GM12878 (cell line): ENCODE measurements around the gene COBLL1. TPM values are rescaled to one million over a fixed set of nuclear protein-coding genes. Genes with fewer than 3 reads are reported as not detected.

Experiments
- ATAC-seq: fragments of 200-7000 bp; cut with Tn5 transposase; 3 replicates; pipeline ENCODE4 v1.9.1; 2020; ENCODE audit warnings: mild to moderate bottlenecking, moderate library complexity
- BruUV-seq: library from RNA; stranded (reverse); fragments of 400-500 nt; replicated peaks from 2 replicates; lab custom pipeline; 2021; lab: Mats Ljungman, UMichigan
- CTCF ChIA-PET: fragments of 300-600 bp; sonication (Branson Sonifier 250); formaldehyde crosslinking; extraction: SDS; loops from one replicate; lab custom pipeline; 2021; ENCODE audit warnings: inconsistent platforms; lab: Yijun Ruan, JAX
- POLR2A ChIA-PET: fragments of 350-600 bp; formaldehyde crosslinking; extraction: SDS; loops from one replicate; lab custom pipeline; 2021; ENCODE audit warnings: inconsistent platforms; lab: Charles Lee
- RAD21 ChIA-PET: fragments of 300-600 bp; sonication (Branson Sonifier 250); formaldehyde crosslinking; loops from one replicate; lab custom pipeline; 2023; ENCODE audit warnings: antibody characterized with exemption; ENCODE audit not compliant: unreplicated experiment; lab: Charles Lee
- SMC1A ChIA-PET: fragments of 300-600 bp; sonication (Branson Sonifier 250); formaldehyde crosslinking; loops from one replicate; lab custom pipeline; 2023; ENCODE audit not compliant: unreplicated experiment, uncharacterized antibody; lab: Charles Lee
- DNase-seq: peaks from one replicate; pipeline ENCODE4 v3.0.0-alpha.2; 2011; ENCODE audit warnings: low read depth, low spot score
- FAIRE-seq: peaks from 3 replicates; lab custom pipeline; 2011; peaks lifted over from hg19 to GRCh38; lab: Jason Lieb, UNC
- H2AFZ ChIP-seq: 2 replicates; pipeline ENCODE4 v1.6.0; 2011; ENCODE audit warnings: low read depth, low read length, control low read depth; ENCODE audit not compliant: control insufficient read depth
- H3K27ac ChIP-seq: 2 replicates; pipeline ENCODE4 v1.5.1; 2011; ENCODE audit warnings: control low read depth; ENCODE audit not compliant: control insufficient read depth, insufficient read depth
- H3K27me3 ChIP-seq, 2 experiments: replicated peaks in 1 of 2; 2 replicates each; pipeline versions ENCODE4 v1.6.0 to v1.6.1; 2011; ENCODE audit warnings: low read length in 1 of 2; ENCODE audit not compliant: control insufficient read depth in 2 of 2, insufficient read depth in 2 of 2
- H3K36me3 ChIP-seq, 2 experiments: 2 replicates each; pipeline ENCODE4 v1.5.1; 2011; ENCODE audit warnings: low read length in 1 of 2; ENCODE audit not compliant: control insufficient read depth in 2 of 2, insufficient read depth in 2 of 2
- H3K4me1 ChIP-seq: 2 replicates; pipeline ENCODE4 v1.6.1; 2011; ENCODE audit warnings: mild to moderate bottlenecking, low read length, moderate library complexity, mixed read lengths; ENCODE audit not compliant: control insufficient read depth, insufficient read depth
- H3K4me2 ChIP-seq: 2 replicates; pipeline ENCODE4 v1.6.0; 2011; ENCODE audit warnings: control low read depth; ENCODE audit not compliant: control insufficient read depth, insufficient read depth
- H3K4me3 ChIP-seq: fragments of 200-600 bp; sonication (generic); 2 replicates; pipeline ENCODE4 v1.5.1; 2016
- H3K79me2 ChIP-seq: 2 replicates; pipeline ENCODE4 v1.6.0; 2011; ENCODE audit warnings: low read length; ENCODE audit not compliant: control insufficient read depth, insufficient read depth
- H3K9ac ChIP-seq: 2 replicates; pipeline ENCODE4 v1.8.0; 2011; ENCODE audit warnings: low read length, control low read depth, mixed read lengths; ENCODE audit not compliant: control insufficient read depth, insufficient read depth
- H3K9me3 ChIP-seq: replicated peaks from 3 replicates; pipeline ENCODE4 v1.5.1; 2011; ENCODE audit warnings: mild to moderate bottlenecking, low read length; ENCODE audit not compliant: control insufficient read depth, insufficient read depth
- H4K20me1 ChIP-seq: 2 replicates; pipeline ENCODE4 v1.6.0; 2011; ENCODE audit not compliant: control insufficient read depth, insufficient read depth
- BACH1 ChIP-seq: fragments of 450-650 bp; IDR thresholded peaks from 2 replicates; pipeline ENCODE4 v1.6.1; 2017; ENCODE audit warnings: mild to moderate bottlenecking, borderline replicate concordance
- BCL3 ChIP-seq: IDR thresholded peaks from 2 replicates; pipeline ENCODE4 v1.6.1; 2011; ENCODE audit warnings: borderline replicate concordance, low read depth, mild to moderate bottlenecking, moderate library complexity, low read length; ENCODE audit not compliant: insufficient read depth, poor library complexity, severe bottlenecking
- BCLAF1 ChIP-seq: fragments of 450-650 bp; IDR thresholded peaks from 2 replicates; pipeline ENCODE4 v1.6.1; 2017; ENCODE audit warnings: antibody characterized with exemption, mild to moderate bottlenecking, moderate library complexity
- BRCA1 ChIP-seq: IDR thresholded peaks from 2 replicates; pipeline ENCODE4 v1.6.1; 2011; ENCODE audit warnings: low read depth, low read length, improper control_type of control experiment
- CHD1 ChIP-seq: IDR thresholded peaks from 2 replicates; pipeline ENCODE4 v1.6.1; 2012; ENCODE audit warnings: low read depth, low read length, improper control_type of control experiment
- E2F8 ChIP-seq: fragments of 450-650 bp; IDR thresholded peaks from 2 replicates; pipeline ENCODE4 v1.6.1; 2018; ENCODE audit warnings: mild to moderate bottlenecking, low read depth, moderate library complexity; ENCODE audit not compliant: partially characterized antibody
- EZH2 ChIP-seq: IDR thresholded peaks from 2 replicates; pipeline ENCODE4 v1.6.1; 2012; ENCODE audit warnings: low read depth, mild to moderate bottlenecking, control low read depth, inconsistent platforms, low read length, borderline replicate concordance; ENCODE audit not compliant: control insufficient read depth
- HCFC1 ChIP-seq: fragments of 150-350 bp; IDR thresholded peaks from 2 replicates; pipeline ENCODE4 v1.6.1; 2014; ENCODE audit warnings: low read length
- LARP7 ChIP-seq: fragments of 450-650 bp; IDR thresholded peaks from 2 replicates; pipeline ENCODE4 v1.6.1; 2017; ENCODE audit warnings: mild to moderate bottlenecking
- MTA2 ChIP-seq: fragments of 450-650 bp; IDR thresholded peaks from 2 replicates; pipeline ENCODE4 v1.6.1; 2016; ENCODE audit warnings: low read depth, mild to moderate bottlenecking, moderate library complexity
- POU2F2 ChIP-seq: IDR thresholded peaks from 3 replicates; pipeline ENCODE4 v1.6.1; 2011; ENCODE audit warnings: low read depth, mild to moderate bottlenecking, low read length, borderline replicate concordance
- STAT3 ChIP-seq: IDR thresholded peaks from 2 replicates; pipeline ENCODE4 v1.6.1; 2011; ENCODE audit warnings: low read depth, low read length, improper control_type of control experiment
- ZBED1 ChIP-seq: IDR thresholded peaks from 2 replicates; pipeline ENCODE4 v1.6.1; 2016; ENCODE audit warnings: borderline replicate concordance
- ZBTB33 ChIP-seq: fragments of 450-650 bp; IDR thresholded peaks from 2 replicates; pipeline ENCODE4 v1.6.1; 2017; ENCODE audit warnings: mild to moderate bottlenecking
- ZNF384 ChIP-seq: IDR thresholded peaks from 2 replicates; pipeline ENCODE4 v1.6.1; 2012; ENCODE audit warnings: low read depth, mild to moderate bottlenecking, low read length, improper control_type of control experiment, borderline replicate concordance
- WGBS: methylation state at CpG from one replicate; pipeline ENCODE4 v1.1.6; 2016; ENCODE audit warnings: low lambda C conversion rate; ENCODE audit not compliant: insufficient replicate concordance, insufficient coverage; ENCODE audit errors: missing lambda C conversion rate; 5-methylcytosine and 5-hydroxymethylcytosine counted together
- in situ Hi-C: fragments of 300-500 bp; cut with MboI; formaldehyde crosslinking; loops from 9 replicates; pipeline ENCODE4 v1.14.3; 2018; ENCODE audit warnings: mixed read lengths
- intact Hi-C: fragments of 100-400 bp; cut with micrococcal nuclease; formaldehyde crosslinking; loops from one replicate; pipeline ENCODE4 v1.14.2; 2022; ENCODE audit not compliant: unreplicated experiment
- polyA plus RNA-seq, 11 experiments: library from polyadenylated mRNA; depleted of rRNA in 4 of 11; unstranded in 6 of 11; stranded (reverse) in 5 of 11; fragments of >200 nt; fragmentation: Nextera tagmentation in 4 of 11; fragmentation: Illumina TruSeq in 1 of 11; extraction: Ambion mirVana in 4 of 11; extraction: Trizol in 1 of 11; gene quantifications; 1 replicate in 1 of 11; 2 replicates in 10 of 11; pipeline versions ENCODE4 v1.2.1 to v1.2.3, GENCODE V29; 2011 to 2016; ENCODE audit warnings: inconsistent platforms in 2 of 11, missing spikeins in 2 of 11, low read depth in 1 of 11
- total RNA-seq, 4 experiments: library from RNA; depleted of rRNA in 3 of 4; stranded (reverse); fragments of >200 nt in 3 of 4; fragmentation: Illumina TruSeq in 1 of 4; extraction: Trizol in 1 of 4; gene quantifications; 2 replicates each; pipeline versions ENCODE4 v1.2.1 to v1.2.3, GENCODE V29; 2013 to 2021

The COBLL1 gene
- total and polyA plus RNA-seq, 10 of the 15 experiments (the other 5 are each of a cell fraction or from before 2014, with no cell fraction given) = 0.46 TPM; not detected in 9

- no peaks in the 10 kb centered on the region for H3K79me2 ChIP-seq
- SMC1A ChIA-PET = no interaction called here
- no peak overlapping the region for H3K9ac ChIP-seq
- WGBS = 0% methylated on average over 1 of the region's 1 CpG
- H3K4me2 ChIP-seq = no peak overlapping the region
- no peaks in the 10 kb centered on the region for H3K27me3 ChIP-seq
- no peak overlapping the region for H3K4me3 ChIP-seq
- intact Hi-C loops = no loop called here
- H3K9me3 ChIP-seq = peaks cover 2% of the 10 kb centered on the region; the same call in 2 of the 3 replicates
- FAIRE-seq = no peak
- RAD21 ChIA-PET = no interaction called here
- BruUV-seq = no TSS peak
- POLR2A ChIA-PET = no interaction called here
- H2AFZ ChIP-seq = no peak overlapping the region
- no peak overlapping the region for H3K27ac ChIP-seq
- no peak for TF ChIP-seq BCLAF1
- no peak for TF ChIP-seq LARP7
- TF ChIP-seq STAT3 = no peak
- TF ChIP-seq ZNF384 = no peak
- no peak for TF ChIP-seq CHD1
- TF ChIP-seq BRCA1 = no peak
- TF ChIP-seq ZBTB33 = no peak
- TF ChIP-seq E2F8 = no peak
- TF ChIP-seq ZBED1 = no peak
- no peak for TF ChIP-seq BCL3
- no peak for TF ChIP-seq POU2F2
- no peak for TF ChIP-seq BACH1
- no peak for TF ChIP-seq HCFC1
- TF ChIP-seq MTA2 = no peak
- no peak for TF ChIP-seq EZH2
- H3K36me3 ChIP-seq = no peaks in the 10 kb centered on the region
- no peak for ATAC-seq
- CTCF ChIA-PET = interaction anchor here (0.9 kb wide), 1 partner anchor 202 kb away, joined by 3 read pairs; no protein-coding TSS in a partner anchor
- in situ Hi-C loops = no loop called here
- DNase-seq = no peak
- no peaks in the 10 kb centered on the region for H4K20me1 ChIP-seq
- H3K4me1 ChIP-seq = no peaks in the 10 kb centered on the region
Observed at GRCh38 chr2:164761737-164762460, 79.7 kb downstream of the COBLL1 start.
